Myocyte (in vitro differentiated cells): ENCODE results near the gene SNX9. TPM values are rescaled to one million over a fixed set of nuclear protein-coding genes. Genes with fewer than 3 reads are reported as not detected.

Source experiments
- DNase-seq: peaks from one replicate; pipeline ENCODE4 v3.0.0-alpha.2; 2012; ENCODE audit warnings: low read depth
- total RNA-seq: library from RNA; depleted of rRNA; stranded (reverse); fragments of >200 nt; gene quantifications from 2 replicates; pipeline ENCODE4 v1.2.3, GENCODE V29; 2014

The SNX9 gene
- total RNA-seq, 1 donor from 2014 or later: 21.7 TPM

DNA sequence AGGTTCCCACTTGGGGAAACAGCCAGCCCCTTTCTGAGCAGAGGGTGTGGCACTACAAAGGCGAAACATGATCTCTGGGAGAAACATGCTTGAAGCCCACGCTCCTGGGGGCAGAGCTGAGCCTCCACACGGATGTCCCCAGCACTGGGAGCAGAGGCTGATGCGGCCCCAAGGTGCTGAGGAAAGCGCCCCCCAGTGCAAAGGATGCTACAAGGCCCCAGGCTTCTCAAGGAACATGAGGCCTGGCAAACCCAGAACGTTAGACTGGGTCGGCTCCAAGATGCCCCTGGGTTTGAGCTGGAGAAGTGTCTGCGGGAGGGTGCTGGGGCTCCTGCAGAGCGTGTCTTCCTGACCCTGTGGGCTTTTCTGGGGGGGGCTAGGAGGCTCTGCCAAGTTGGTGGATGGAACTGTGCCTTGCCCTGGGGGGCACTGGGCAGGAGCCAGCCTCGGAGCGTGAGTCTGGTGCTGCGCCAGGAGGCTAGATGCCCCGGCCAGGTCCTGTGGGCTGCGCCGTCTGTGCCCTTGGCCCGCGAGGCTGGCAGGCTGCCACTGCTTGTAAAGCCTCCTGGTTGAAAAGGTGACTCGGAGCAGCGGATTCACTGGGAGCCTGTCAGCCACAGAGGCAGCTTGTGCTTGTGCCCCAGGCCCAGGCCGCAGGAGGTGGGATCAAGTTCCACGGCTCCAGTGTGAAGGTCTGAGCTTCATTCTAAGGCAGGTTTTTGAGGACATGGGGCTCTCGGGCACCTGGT lies 166.7 kb downstream of the SNX9 start:
- DNase-seq: peak; percentile 60

DNA sequence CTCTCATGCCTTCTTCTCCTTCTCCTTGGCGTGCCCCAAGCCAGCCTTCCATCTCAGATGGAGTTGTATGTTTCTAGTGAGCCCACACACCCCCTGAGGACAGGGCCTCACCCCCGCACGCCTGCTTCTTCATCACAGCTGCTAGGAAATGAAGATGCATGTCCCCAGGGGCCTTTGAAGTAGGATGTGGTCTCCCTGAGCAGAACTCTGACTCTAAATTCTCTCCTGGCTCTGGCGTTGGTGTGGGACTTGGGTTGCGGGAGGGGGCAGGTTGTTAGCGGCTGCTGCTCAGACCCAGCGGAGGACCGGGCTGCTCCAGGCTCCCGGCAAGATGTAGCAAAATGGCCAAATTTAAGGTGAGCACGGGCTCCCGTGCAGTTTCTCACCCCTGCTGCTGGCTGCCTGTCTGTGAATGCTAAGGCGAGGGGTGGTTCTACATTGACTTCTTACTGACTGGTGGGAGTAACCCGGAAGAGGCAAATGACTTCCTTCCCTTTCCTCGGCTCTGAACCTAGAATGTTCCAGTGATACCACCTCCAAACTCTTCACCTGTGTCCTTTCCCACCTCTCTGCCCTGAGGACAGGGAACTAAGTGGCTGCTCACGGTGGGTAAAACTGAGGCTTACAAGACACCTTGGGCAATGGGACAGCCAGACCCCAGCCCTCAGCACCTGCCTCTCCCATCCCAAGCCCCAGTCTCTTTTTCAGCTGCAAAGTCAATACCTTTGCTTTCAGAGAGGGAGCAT lies 167.4 kb downstream of the SNX9 start:
- DNase-seq: no peak

DNA sequence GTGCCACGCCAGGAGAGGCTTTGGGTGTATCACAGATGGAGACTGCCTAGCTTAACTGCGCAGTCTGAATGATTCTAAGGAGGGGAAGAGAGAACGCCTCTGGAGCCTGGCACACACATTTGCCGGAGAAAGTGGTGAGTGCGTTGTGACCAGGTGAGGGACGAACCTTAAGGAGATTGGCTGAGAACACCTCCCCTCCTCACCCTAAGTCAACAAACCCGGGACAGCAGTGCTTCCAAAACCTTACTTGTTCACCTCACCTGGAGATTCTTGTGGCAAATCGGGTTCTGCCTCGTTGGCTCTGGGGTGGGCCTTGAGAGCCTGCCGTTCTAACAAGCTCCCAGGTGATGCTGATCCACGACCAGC lies 168.0 kb downstream of the SNX9 start:
- no peak for DNase-seq

DNA sequence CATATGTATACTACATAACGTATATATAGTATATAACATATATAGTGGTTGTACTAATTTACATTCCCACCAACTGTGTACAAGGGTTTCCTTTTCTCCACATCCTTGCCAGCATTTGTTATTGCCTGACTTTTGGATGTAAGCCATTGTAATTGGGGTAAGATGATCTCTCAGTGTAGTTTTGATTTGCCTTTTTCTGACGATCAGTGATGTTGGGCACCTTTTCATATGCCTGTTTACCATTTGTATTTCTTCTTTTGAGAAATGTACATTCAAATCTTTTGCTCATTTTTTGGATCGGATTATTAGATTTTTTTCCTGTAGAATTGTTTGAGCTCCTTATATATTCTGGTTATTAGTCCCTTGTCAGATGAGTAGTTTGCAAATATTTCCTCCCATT lies 170.0 kb downstream of the SNX9 start:
- DNase-seq: no peak

DNA sequence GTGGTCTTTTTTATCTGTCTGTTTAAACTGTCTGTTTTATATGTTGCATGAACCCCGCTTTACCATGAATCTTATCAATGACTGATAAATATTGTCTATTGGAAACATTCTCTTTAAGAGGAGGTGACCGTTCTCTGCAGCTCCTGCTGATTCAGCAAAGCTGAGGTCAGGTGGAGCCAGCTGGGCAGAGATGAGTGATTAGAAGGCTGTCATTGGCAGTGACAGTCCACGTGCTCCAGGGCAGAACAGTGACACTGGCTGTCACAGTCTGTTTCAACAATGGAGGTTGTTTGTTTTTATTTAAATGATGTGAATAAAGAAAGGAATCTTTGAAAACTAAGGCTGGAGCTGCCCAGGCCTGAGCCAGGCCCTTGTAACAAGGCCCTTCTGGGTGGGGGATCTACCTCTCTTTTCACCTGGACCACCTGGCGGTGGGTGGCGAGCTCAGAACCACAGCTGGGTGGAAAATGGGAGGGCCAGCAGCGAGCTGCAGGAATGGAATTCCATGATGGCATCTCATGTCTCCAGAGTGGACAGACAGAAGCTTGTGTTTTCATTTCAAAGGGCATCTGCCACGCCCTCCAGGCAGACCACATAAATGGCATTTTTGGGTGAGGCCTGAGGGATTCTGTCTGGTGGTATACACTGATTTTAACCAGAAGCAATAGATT lies 171.2 kb downstream of the SNX9 start:
- peak; percentile 80 for DNase-seq

Other genes with a start within 250 kb of the SNX9 start
- 11.4 and 14.2 TPM in 2 replicates for gene SYNJ2, start 158.6 kb downstream of the SNX9 start, total RNA-seq